ENCODE results near the gene VPS41.

VPS41 gene

GRCh38 chr7:38704041-38704547, 204.9 kb downstream of the VPS41 start:
- Histone ChIP-seq H3K4me1 (ENCODE audit: control insufficient read depth, insufficient read depth, low read length) (no peaks in the 10 kb centered on the region), H3K4me3 (ENCODE audit: low read depth, low read length) (no peak overlapping the region), H3K9me3 (ENCODE audit: control insufficient read depth, insufficient read depth, low read depth, low read length) (no peaks in the 10 kb centered on the region), H3K36me3 (ENCODE audit: control insufficient read depth in 2 of 2, insufficient read depth in 1 of 2, low read length in 2 of 2) (no peaks in the 10 kb centered on the region), H3K27ac (ENCODE audit: extremely low read depth, low read depth, low read length) (no peak overlapping the region)
- TF ChIP-seq ZNF747 (tag by site-specific recombination; IDR thresholded peaks at IDR 0.05), result no peak
- TF ChIP-seq GFI1B (tag by site-specific recombination; IDR thresholded peaks at IDR 0.05), result no peak
- TF ChIP-seq ZNF791 (tag by site-specific recombination; IDR thresholded peaks at IDR 0.05), result no peak
- no peak for TF ChIP-seq ZNF398 (tag by site-specific recombination; IDR thresholded peaks at IDR 0.05)
- TF ChIP-seq ZNF658 (tag by site-specific recombination; IDR thresholded peaks at IDR 0.05), result no peak
- no peak for TF ChIP-seq CTCF (tag by site-specific recombination; IDR thresholded peaks at IDR 0.05)
- TF ChIP-seq ZBTB48 (tag by site-specific recombination; IDR thresholded peaks at IDR 0.05), result no peak
- no peak for TF ChIP-seq ZNF629 (tag by site-specific recombination; IDR thresholded peaks at IDR 0.05)
- no peak for TF ChIP-seq ZNF837 (tag by site-specific recombination; IDR thresholded peaks at IDR 0.05)
- no peak for TF ChIP-seq ZNF324 (tag by site-specific recombination; IDR thresholded peaks at IDR 0.05)
- TF ChIP-seq ZNF555 (tag by site-specific recombination; conservative IDR thresholded peaks at IDR 0.05), result no peak
- TF ChIP-seq REST (tag by site-specific recombination; IDR thresholded peaks at IDR 0.05), result no peak
- TF ChIP-seq ZNF544 (tag by site-specific recombination; IDR thresholded peaks at IDR 0.05), result no peak
- no peak for TF ChIP-seq ZNF626 (tag by site-specific recombination; IDR thresholded peaks at IDR 0.05)
- TF ChIP-seq ZSCAN18 (tag by site-specific recombination; IDR thresholded peaks at IDR 0.05), result no peak
- no peak for TF ChIP-seq SP3 (tag by site-specific recombination; IDR thresholded peaks at IDR 0.05)
- CTCF ChIA-PET, result no interaction called here
- POLR2A ChIA-PET, result no interaction called here

- POLR2A ChIA-PET, result no interaction called here
- H3K36me3 ChIP-seq (ENCODE audit: control insufficient read depth in 2 of 2, insufficient read depth in 1 of 2, low read length in 2 of 2), result no peaks in the 10 kb centered on the region
- H3K4me3 ChIP-seq (ENCODE audit: low read depth, low read length), result no peak overlapping the region
- H3K27ac ChIP-seq (ENCODE audit: extremely low read depth, low read depth, low read length), result no peak overlapping the region
- H3K9me3 ChIP-seq (ENCODE audit: control insufficient read depth, insufficient read depth, low read depth, low read length), result no peaks in the 10 kb centered on the region
- no peaks in the 10 kb centered on the region for H3K4me1 ChIP-seq (ENCODE audit: control insufficient read depth, insufficient read depth, low read length)
- CTCF ChIA-PET, result interaction anchor here (1.2 kb wide), 1 partner anchor 8 kb away, joined by 3 read pairs; no protein-coding TSS in a partner anchor
- TF ChIP-seq REPIN1 (tag by site-specific recombination; IDR thresholded peaks at IDR 0.05; ENCODE audit: low read depth) (no peak), SP7 (tag by site-specific recombination; IDR thresholded peaks at IDR 0.05) (no peak), GLIS2 (tag by site-specific recombination; IDR thresholded peaks at IDR 0.05) (no peak), AEBP2 (tag by site-specific recombination; IDR thresholded peaks at IDR 0.05; ENCODE audit: borderline replicate concordance) (no peak), ZNF48 (tag by site-specific recombination; IDR thresholded peaks at IDR 0.05) (no peak), ZNF585B (tag by site-specific recombination; IDR thresholded peaks at IDR 0.05) (no peak), ZBTB49 (tag by site-specific recombination; IDR thresholded peaks at IDR 0.05; ENCODE audit: low read depth) (no peak)
Measured at GRCh38 chr7:38703093-38703492, 205.9 kb downstream of the VPS41 start.

Data from HEK293 (cell line).